WI38 (cell line): ENCODE data around the gene SMPD3.
A peak's percentile ranks its signal among the peaks of the same experiment; 100 is the strongest.

ENCODE experiments used
- H3K4me3 ChIP-seq: 2 replicates; pipeline ENCODE4 v1.5.1; 2011; ENCODE audit warnings: low read depth, mild to moderate bottlenecking, control low read depth, low read length
- CTCF ChIP-seq: IDR thresholded peaks from 2 replicates; pipeline ENCODE4 v1.5.1; 2012; ENCODE audit warnings: low read depth, mild to moderate bottlenecking, control low read depth, low read length

Gene SMPD3

DNA sequence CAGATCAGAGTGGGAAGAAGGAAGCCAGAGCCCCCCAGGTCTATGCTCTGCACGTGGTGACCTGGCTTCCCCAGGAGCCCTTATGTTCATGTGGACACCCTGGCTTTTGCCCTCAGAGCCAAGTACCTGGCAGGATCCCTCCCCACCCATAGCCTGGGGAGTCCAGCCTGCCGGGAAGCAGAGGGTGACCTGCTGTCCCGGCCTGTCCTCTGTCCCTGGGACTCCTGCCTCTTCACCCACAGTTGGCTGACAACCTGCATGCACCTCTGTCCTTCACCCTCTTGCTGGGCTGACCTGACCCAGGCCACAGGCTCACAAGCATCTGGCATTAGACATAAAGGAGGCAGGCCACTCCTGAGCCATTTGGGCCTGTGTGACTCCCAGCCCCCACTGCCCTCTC is 60.2 kb downstream of the SMPD3 start:
- no peak overlapping the region for H3K4me3 ChIP-seq
- no peak for TF ChIP-seq CTCF

DNA sequence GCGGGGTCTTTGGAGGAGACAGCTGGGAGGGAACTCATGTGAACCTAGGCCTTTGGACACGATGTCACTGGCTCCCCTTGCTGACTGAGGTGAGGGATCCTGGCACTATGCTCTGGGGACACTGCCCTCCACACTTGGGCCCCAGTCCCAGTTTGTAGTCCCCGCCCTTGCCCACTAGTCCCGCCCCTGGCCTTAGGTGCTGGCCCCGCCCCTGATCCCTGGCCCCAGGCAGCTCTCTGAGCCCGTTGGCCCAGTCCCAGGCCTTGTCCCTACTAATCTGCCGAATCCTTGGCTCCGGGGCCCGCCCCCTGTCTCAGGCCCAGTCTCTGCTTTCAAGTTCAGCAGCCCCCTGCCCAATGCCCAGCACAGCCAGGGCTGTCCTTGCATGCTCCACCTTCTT is 61.0 kb downstream of the SMPD3 start:
- no peak overlapping the region for H3K4me3 ChIP-seq
- TF ChIP-seq CTCF, result no peak

- TF ChIP-seq CTCF, result no peak
- H3K4me3 ChIP-seq, result no peak overlapping the region
Observed at GRCh38 chr16:68386628-68387027, 61.7 kb downstream of the SMPD3 start.

DNA sequence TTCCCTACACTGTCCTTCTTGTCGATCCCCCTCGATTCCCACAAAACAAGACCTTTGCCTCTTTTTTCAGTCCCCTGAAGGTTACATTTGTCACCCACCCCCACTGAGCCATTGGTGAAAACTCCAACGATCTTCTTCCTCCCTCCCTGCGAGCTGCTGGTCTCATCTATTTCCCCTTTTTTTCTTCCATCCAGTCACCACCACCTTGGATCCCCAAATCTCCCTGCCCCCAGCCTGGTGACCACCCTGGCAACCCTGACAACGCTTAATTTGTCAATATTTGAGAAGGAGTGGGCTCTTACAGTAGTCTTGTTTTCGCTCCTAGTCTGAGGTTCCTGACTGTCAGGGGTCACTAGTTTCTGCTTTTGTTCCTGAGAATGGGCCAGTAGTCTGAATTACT is 62.9 kb downstream of the SMPD3 start:
- H3K4me3 ChIP-seq, result no peak overlapping the region
- TF ChIP-seq CTCF, result no peak

DNA sequence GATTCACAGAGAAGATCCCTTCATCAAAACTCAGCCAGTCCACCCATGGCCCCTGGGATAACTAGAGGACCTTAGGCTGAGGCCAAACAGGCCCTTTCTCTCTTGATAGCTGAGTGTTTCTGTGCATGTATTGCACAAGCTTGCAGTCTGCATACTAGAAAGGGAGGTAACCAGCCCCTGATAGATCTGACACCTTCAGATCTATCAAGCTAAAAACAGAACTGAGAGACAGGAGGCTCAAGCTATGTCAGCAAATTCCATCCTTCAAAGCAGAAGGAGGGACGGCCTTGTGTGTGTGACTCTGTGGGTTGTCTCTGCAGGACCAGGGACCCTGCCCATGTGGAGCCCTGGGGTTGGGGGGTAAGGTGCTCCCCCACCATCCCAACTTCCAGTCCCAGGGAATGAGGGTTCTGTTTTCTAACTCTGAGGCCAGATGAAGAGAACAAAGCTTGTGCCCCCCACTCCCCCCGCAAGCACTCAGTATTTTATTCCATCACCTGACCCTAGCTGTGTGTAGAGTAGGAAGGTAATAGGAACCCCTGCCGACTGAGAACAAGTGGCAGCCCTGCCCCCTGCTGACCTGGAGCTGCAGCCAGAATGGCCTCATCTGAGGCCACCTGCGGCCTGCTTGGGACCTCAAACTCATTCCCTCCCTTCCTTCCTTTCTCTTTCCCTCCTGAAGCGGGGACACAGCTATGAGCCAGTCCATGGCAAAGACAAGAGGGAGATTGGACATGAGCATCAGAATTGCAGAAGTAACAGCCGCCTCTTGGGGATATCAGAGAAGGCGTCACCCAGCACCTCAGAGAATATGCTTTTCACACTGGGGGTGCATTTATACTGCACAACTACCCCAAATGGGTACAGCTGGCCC is 63.8 kb downstream of the SMPD3 start:
- TF ChIP-seq CTCF, result no peak
- no peak overlapping the region for H3K4me3 ChIP-seq

DNA sequence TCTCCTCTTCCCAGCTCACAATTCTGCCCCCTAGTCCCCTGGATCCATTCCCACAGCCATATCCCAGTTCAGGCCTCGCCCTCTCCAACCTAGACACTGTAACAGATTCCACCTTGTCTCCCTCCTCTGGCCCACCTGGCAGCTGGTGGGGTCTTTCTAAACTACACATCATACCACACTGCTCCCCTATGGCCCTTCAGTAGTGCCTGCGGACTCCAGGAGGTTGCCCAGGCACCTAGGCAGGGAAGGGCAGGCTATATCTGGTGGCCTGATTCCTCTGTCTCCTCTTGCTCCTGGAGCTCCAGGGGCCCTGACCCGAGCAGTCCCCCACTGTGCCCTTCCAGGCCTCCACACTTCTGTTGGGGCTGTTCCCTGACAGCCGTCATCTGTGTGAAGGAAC is 64.5 kb downstream of the SMPD3 start:
- no peak for TF ChIP-seq CTCF
- H3K4me3 ChIP-seq, result no peak overlapping the region

- peak; percentile 23; the same call in 1 of the 2 replicates for TF ChIP-seq CTCF
- H3K4me3 ChIP-seq, result no peak overlapping the region
Observed at GRCh38 chr16:68382296-68382718, 66.0 kb downstream of the SMPD3 start.
